HCT116 (cell line): ENCODE results near the gene PADI4. TPM values are rescaled to one million over a fixed set of nuclear protein-coding genes. Genes with fewer than 3 reads are reported as not detected.

Experiments used
- ATAC-seq: fragments of 200-7000 bp; cut with Tn5 transposase; 2 replicates; pipeline ENCODE4 v1.9.1; 2020; ENCODE audit warnings: mild to moderate bottlenecking, moderate library complexity
- BruUV-seq: library from RNA; stranded (reverse); fragments of 400-500 nt; replicated peaks from 2 replicates; lab custom pipeline; 2021; lab: Mats Ljungman, UMichigan
- CTCF ChIA-PET: fragments of 300-600 bp; sonication (Branson Sonifier 250); formaldehyde crosslinking; loops from one replicate; lab custom pipeline; 2021; ENCODE audit warnings: antibody characterized with exemption; lab: Charles Lee
- POLR2A ChIA-PET: fragments of 300-600, 350-600 bp; sonication (Branson Sonifier 250); formaldehyde crosslinking; loops from one replicate; lab custom pipeline; 2021; ENCODE audit warnings: antibody characterized with exemption; lab: Charles Lee
- RAD21 ChIA-PET, 2 experiments: fragments of 300-600 bp; sonication (Branson Sonifier 250); formaldehyde crosslinking; loops; one replicate each; lab custom pipeline; 2023; ENCODE audit warnings: low total read pairs in 2 of 2; ENCODE audit not compliant: uncharacterized antibody in 2 of 2, unreplicated experiment in 2 of 2, low non-redundant PET in 1 of 2; lab: Charles Lee
- DNase-seq: peaks from one replicate; pipeline ENCODE4 v3.0.0-alpha.2; 2010; ENCODE audit warnings: low read depth, low spot score
- H2AFZ ChIP-seq: fragments of 200-600 bp; shearing (Covaris generic), sonication (generic); 2 replicates; pipeline ENCODE4 v1.6.1; 2017; ENCODE audit warnings: low read depth, mixed run types, mixed read lengths, antibody characterized with exemption, low read length; ENCODE audit not compliant: poor library complexity, severe bottlenecking
- H3K27ac ChIP-seq: 2 replicates; pipeline ENCODE4 v1.5.1; 2012; ENCODE audit warnings: low read depth, low read length
- H3K27me3 ChIP-seq: fragments of 200-600 bp; sonication (generic); 2 replicates; pipeline ENCODE4 v1.6.1; 2016; ENCODE audit warnings: mixed run types, low read length, mixed read lengths; ENCODE audit not compliant: insufficient read depth
- H3K36me3 ChIP-seq, 2 experiments: fragments of 200-500 bp in 1 of 2; fragments of 200-600 bp in 1 of 2; sonication (Bioruptor generic) in 1 of 2; sonication (generic) in 1 of 2; 2 replicates each; pipeline versions ENCODE4 v1.5.1 to v1.6.1; 2014 to 2016; ENCODE audit warnings: low read length in 2 of 2, inconsistent platforms in 1 of 2, mixed read lengths in 1 of 2, mixed run types in 1 of 2; ENCODE audit not compliant: insufficient read depth in 2 of 2, control insufficient read depth in 1 of 2
- H3K4me1 ChIP-seq, 2 experiments: fragments of 200-600 bp in 1 of 2; sonication (generic) in 1 of 2; 2 replicates each; pipeline versions ENCODE4 v1.5.1 to v1.6.1; 2012 to 2017; ENCODE audit warnings: low read length in 2 of 2, inconsistent platforms in 1 of 2, mild to moderate bottlenecking in 1 of 2, mixed read lengths in 1 of 2, mixed run types in 1 of 2, moderate library complexity in 1 of 2; ENCODE audit not compliant: insufficient read depth in 2 of 2, control insufficient read depth in 1 of 2
- H3K4me2 ChIP-seq: fragments of 200-600 bp; sonication (generic); 2 replicates; pipeline ENCODE4 v1.6.1; 2017; ENCODE audit warnings: mixed run types, low read length, mixed read lengths
- H3K4me3 ChIP-seq, 2 experiments: fragments of 200-600 bp in 1 of 2; sonication (generic) in 1 of 2; replicated peaks in 1 of 2; 2 replicates each; pipeline ENCODE4 v1.5.1; 2011 to 2016; ENCODE audit warnings: low read length in 2 of 2, control low read depth in 1 of 2, low read depth in 1 of 2, mild to moderate bottlenecking in 1 of 2, mixed read lengths in 1 of 2, mixed run types in 1 of 2
- H3K79me2 ChIP-seq: fragments of 200-600 bp; sonication (generic); 2 replicates; pipeline ENCODE4 v1.6.1; 2017; ENCODE audit warnings: mild to moderate bottlenecking, mixed run types, low read length, moderate library complexity, mixed read lengths; ENCODE audit not compliant: insufficient read depth
- H3K9ac ChIP-seq: fragments of 200-600 bp; sonication (generic); 2 replicates; pipeline ENCODE4 v1.6.1; 2016; ENCODE audit warnings: low read length, mixed read lengths
- H3K9me2 ChIP-seq: fragments of 200-600 bp; sonication (generic), shearing (Covaris generic); 2 replicates; pipeline ENCODE4 v1.6.1; 2017; ENCODE audit warnings: mixed run types, mild to moderate bottlenecking, moderate library complexity; ENCODE audit not compliant: insufficient read depth
- H3K9me3 ChIP-seq, 2 experiments: fragments of 200-500 bp in 1 of 2; fragments of 200-600 bp in 1 of 2; sonication (Bioruptor generic) in 1 of 2; sonication (generic) in 1 of 2; 2 replicates each; pipeline ENCODE4 v1.6.1; 2014 to 2017; ENCODE audit warnings: low read length in 2 of 2, mixed read lengths in 2 of 2, inconsistent platforms in 1 of 2, low read depth in 1 of 2, mild to moderate bottlenecking in 1 of 2, mixed run types in 1 of 2, moderate library complexity in 1 of 2; ENCODE audit not compliant: control insufficient read depth in 1 of 2, insufficient read depth in 1 of 2
- H4K20me1 ChIP-seq: fragments of 200-600 bp; sonication (generic), shearing (Covaris generic); 2 replicates; pipeline ENCODE4 v1.6.1; 2017; ENCODE audit warnings: mixed run types, mild to moderate bottlenecking, moderate library complexity; ENCODE audit not compliant: insufficient read depth
- CBX3 ChIP-seq: IDR thresholded peaks from 2 replicates; pipeline ENCODE4 v1.6.1; 2012; ENCODE audit warnings: low read depth
- POLR2A ChIP-seq: IDR thresholded peaks from 2 replicates; pipeline ENCODE4 v1.7.0; 2011; ENCODE audit warnings: borderline replicate concordance; ENCODE audit not compliant: insufficient read depth, insufficient read length; ENCODE audit errors: extremely low read depth
- YY1 ChIP-seq: IDR thresholded peaks from 2 replicates; pipeline ENCODE4 v1.6.1; 2011; ENCODE audit warnings: low read length, low read depth, moderate library complexity, mild to moderate bottlenecking; ENCODE audit not compliant: insufficient replicate concordance; ENCODE audit errors: extremely low read depth
- ZFX ChIP-seq: fragments of 450-650 bp; IDR thresholded peaks from 2 replicates; pipeline ENCODE4 v1.6.1; 2017
- intact Hi-C: fragments of 100-400 bp; cut with micrococcal nuclease; formaldehyde crosslinking; loops from 2 replicates; pipeline ENCODE4 v1.10.0; 2022
- total RNA-seq: library from RNA; stranded (reverse); gene quantifications from one replicate; pipeline ENCODE4 v1.2.1, GENCODE V29; 2021; ENCODE audit not compliant: unreplicated experiment
- TF ChIP-seq, protein P1 (sequence below), 3 experiments: fragments of 200-600 bp in 1 of 3; sonication (generic) in 1 of 3; IDR thresholded peaks in 2 of 3; conservative IDR thresholded peaks in 1 of 3; 2 replicates each; pipeline ENCODE4 v1.5.1; 2012 to 2017; ENCODE audit warnings: low read depth in 2 of 3, low read length in 2 of 3, antibody characterized with exemption in 1 of 3, borderline replicate concordance in 1 of 3, control low read depth in 1 of 3, mild to moderate bottlenecking in 1 of 3, mixed read lengths in 1 of 3, mixed run types in 1 of 3, moderate library complexity in 1 of 3; ENCODE audit not compliant: insufficient read depth in 1 of 3

PADI4 gene
- total RNA-seq, 1 experiment from 2014 or later: 0.44 TPM

DNA sequence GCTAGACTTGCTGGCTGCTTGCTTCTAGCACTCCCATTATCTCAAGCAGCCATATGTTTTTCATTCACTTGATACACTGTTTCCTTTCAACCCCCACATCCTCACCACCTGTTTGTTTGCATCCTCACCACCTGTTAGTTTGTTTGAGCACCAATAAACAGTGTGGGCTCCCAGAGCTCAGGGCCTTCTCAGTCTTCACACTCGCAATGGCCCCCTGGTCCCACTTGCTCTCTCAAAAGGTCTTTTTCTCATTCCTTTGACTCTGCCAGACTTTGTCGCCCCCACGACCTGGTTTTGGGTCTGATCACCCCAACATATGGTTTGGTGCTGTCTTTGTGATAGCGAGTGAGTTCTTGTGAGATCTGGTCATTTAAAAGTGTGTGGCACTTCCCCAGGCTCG is 6.2 kb upstream of the PADI4 start:
- CTCF ChIA-PET: no interaction called here

DNA sequence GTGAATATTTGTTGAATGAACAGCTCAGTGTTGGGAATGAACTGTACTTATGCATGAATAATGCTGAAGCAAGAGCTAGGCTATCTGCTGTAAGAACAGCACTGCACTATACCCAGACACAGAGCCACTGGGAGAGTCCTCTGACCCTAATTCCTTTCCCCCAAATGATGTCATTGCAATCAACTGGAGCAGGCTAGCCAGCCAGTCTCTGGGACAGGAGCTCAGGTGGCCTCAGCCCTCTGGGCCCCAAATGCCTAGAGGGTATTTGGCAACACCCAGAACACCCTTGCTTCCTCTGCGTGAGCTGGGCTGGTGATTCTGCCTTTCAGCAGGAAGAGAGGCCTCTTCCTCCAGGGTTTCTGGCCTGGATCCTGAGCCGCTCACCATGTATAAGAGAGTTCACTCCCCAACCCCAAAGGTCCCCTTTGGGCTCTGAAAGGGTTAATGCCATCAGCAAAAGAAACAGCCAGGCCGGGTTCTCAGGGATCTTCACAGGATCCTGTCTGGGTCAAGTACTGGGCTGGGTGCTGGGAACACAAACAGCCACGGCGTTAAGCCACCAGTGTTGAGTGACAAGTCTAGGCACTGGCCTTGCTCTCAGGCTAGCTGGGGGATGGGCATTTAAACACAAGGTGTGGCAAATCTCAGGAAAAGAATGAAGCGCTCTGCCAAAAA is 3.7 kb upstream of the PADI4 start:
- intact Hi-C loops: no loop called here
- no peak overlapping the region for H3K4me2 ChIP-seq
- H3K4me3 ChIP-seq: no peak overlapping the region
- ATAC-seq (no peak; the same call in 1 of the 2 replicates), DNase-seq (no peak)
- no peaks in the 10 kb centered on the region for H3K9me2 ChIP-seq
- H2AFZ ChIP-seq: no peak overlapping the region
- H4K20me1 ChIP-seq: no peaks in the 10 kb centered on the region
- no peaks in the 10 kb centered on the region for H3K27me3 ChIP-seq
- no peak overlapping the region for H3K9ac ChIP-seq
- H3K27ac ChIP-seq: no peak overlapping the region
- ChIA-PET POLR2A (interaction anchor here (1.2 kb wide), 1 partner anchor 8 kb away, joined by 3 read pairs; no protein-coding TSS in a partner anchor), RAD21 (no interaction called here), CTCF (no interaction called here)
- TF ChIP-seq POLR2A (no peak), CBX3 (no peak), ZFX (no peak)
- TF ChIP-seq, protein P1, sequence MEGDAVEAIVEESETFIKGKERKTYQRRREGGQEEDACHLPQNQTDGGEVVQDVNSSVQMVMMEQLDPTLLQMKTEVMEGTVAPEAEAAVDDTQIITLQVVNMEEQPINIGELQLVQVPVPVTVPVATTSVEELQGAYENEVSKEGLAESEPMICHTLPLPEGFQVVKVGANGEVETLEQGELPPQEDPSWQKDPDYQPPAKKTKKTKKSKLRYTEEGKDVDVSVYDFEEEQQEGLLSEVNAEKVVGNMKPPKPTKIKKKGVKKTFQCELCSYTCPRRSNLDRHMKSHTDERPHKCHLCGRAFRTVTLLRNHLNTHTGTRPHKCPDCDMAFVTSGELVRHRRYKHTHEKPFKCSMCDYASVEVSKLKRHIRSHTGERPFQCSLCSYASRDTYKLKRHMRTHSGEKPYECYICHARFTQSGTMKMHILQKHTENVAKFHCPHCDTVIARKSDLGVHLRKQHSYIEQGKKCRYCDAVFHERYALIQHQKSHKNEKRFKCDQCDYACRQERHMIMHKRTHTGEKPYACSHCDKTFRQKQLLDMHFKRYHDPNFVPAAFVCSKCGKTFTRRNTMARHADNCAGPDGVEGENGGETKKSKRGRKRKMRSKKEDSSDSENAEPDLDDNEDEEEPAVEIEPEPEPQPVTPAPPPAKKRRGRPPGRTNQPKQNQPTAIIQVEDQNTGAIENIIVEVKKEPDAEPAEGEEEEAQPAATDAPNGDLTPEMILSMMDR (IDR thresholded peaks at IDR 0.05 in 2 of 3, conservative IDR thresholded peaks at IDR 0.05 in 1 of 3; ENCODE audit: borderline replicate concordance in 1 of 3, insufficient read depth in 1 of 3, low read depth in 2 of 3, low read length in 2 of 3): no peak
- no peaks in the 10 kb centered on the region for H3K4me1 ChIP-seq
- no peaks in the 10 kb centered on the region for H3K79me2 ChIP-seq
- no TSS peak for BruUV-seq
- H3K9me3 ChIP-seq: peaks cover 18 to 20% of the 10 kb centered on the region in 2 experiments; a peak in 2 of 4 replicates
- no peaks in the 10 kb centered on the region for H3K36me3 ChIP-seq

More for the DNA sequence above, 6.2 kb upstream of the PADI4 start:
- Histone ChIP-seq H3K4me2 (no peak overlapping the region), H3K36me3 (no peaks in the 10 kb centered on the region), H3K9me3 (peaks cover 18 to 20% of the 10 kb centered on the region in 2 experiments; a peak in 2 of 4 replicates), H4K20me1 (no peaks in the 10 kb centered on the region), H3K9me2 (no peaks in the 10 kb centered on the region), H3K4me3 (no peak overlapping the region), H3K27ac (no peak overlapping the region), H3K4me1 (no peaks in the 10 kb centered on the region), H2AFZ (no peak overlapping the region), H3K9ac (no peak overlapping the region), H3K27me3 (no peaks in the 10 kb centered on the region), H3K79me2 (no peaks in the 10 kb centered on the region)
- ChIA-PET RAD21 (no interaction called here), POLR2A (no interaction called here)
- TF ChIP-seq ZFX (no peak), YY1 (no peak), CBX3 (peak; percentile 76; the same call in 1 of the 2 replicates)
- DNase-seq (peak; percentile 21), ATAC-seq (no peak)
- BruUV-seq: no TSS peak
- intact Hi-C loops: no loop called here
